CD4-positive, alpha-beta T cell (primary cell): ENCODE data around the gene CCDC3. TPM values are rescaled to one million over a fixed set of nuclear protein-coding genes. Genes with fewer than 3 reads are reported as not detected.

Experiments
- ATAC-seq: fragments of 200-7000 bp; cut with Tn5 transposase; one replicate; pipeline ENCODE4 v1.10.0; 2022; ENCODE audit warnings: mild to moderate bottlenecking; ENCODE audit not compliant: poor library complexity
- CTCF ChIA-PET: fragments of 350-600 bp; sonication (Branson Sonifier 250); formaldehyde crosslinking; loops from one replicate; lab custom pipeline; 2021; ENCODE audit warnings: antibody characterized with exemption, inconsistent platforms; lab: Charles Lee
- POLR2A ChIA-PET: fragments of 350-600 bp; sonication (Branson Sonifier 250); formaldehyde crosslinking; loops from one replicate; lab custom pipeline; 2021; ENCODE audit warnings: antibody characterized with exemption, inconsistent platforms; lab: Charles Lee
- DNase-seq, 14 experiments: peaks; one replicate each; pipeline ENCODE4 v3.0.0-alpha.2; 2013 to 2020; ENCODE audit warnings: mixed read lengths in 2 of 14
- H3K27ac ChIP-seq, 2 donors: one replicate each; pipeline versions ENCODE4 v1.5.1 to v1.7.0; 2013; ENCODE audit warnings: low read length in 2 of 2, low read depth in 1 of 2, mild to moderate bottlenecking in 1 of 2
- H3K27me3 ChIP-seq, 2 experiments: 1 replicate in 1 of 2; 2 replicates in 1 of 2; pipeline versions ENCODE4 v1.6.1 to v1.7.0; 2013; ENCODE audit warnings: low read length in 2 of 2, control low read depth in 1 of 2, mild to moderate bottlenecking in 1 of 2, moderate library complexity in 1 of 2; ENCODE audit not compliant: insufficient read depth in 2 of 2, control insufficient read depth in 1 of 2
- H3K36me3 ChIP-seq: one replicate; pipeline ENCODE4 v1.6.1; 2013; ENCODE audit warnings: low read length, control low read depth; ENCODE audit not compliant: insufficient read depth
- H3K4me1 ChIP-seq: one replicate; pipeline ENCODE4 v1.6.1; 2013; ENCODE audit warnings: low read length, control low read depth; ENCODE audit not compliant: insufficient read depth
- H3K4me3 ChIP-seq: one replicate; pipeline ENCODE4 v1.5.1; 2013; ENCODE audit warnings: mild to moderate bottlenecking, low read length, moderate library complexity
- H3K9me3 ChIP-seq, 2 experiments: 1 replicate in 1 of 2; 2 replicates in 1 of 2; pipeline versions ENCODE4 v1.6.1 to v1.7.0; 2013; ENCODE audit warnings: low read length in 2 of 2, mild to moderate bottlenecking in 2 of 2, control low read depth in 1 of 2, moderate library complexity in 1 of 2; ENCODE audit not compliant: control insufficient read depth in 1 of 2, insufficient read depth in 1 of 2
- H3K27ac Mint-ChIP-seq: one replicate; pipeline ENCODE4 v1.8.0; 2020; ENCODE audit warnings: mixed read lengths
- H3K27me3 Mint-ChIP-seq: one replicate; pipeline ENCODE4 v1.8.0; 2021; ENCODE audit warnings: mixed read lengths
- H3K36me3 Mint-ChIP-seq: one replicate; pipeline ENCODE4 v1.8.0; 2021; ENCODE audit warnings: low read depth, mixed read lengths
- H3K4me1 Mint-ChIP-seq: one replicate; pipeline ENCODE4 v1.8.0; 2021; ENCODE audit warnings: low read depth, mixed read lengths
- H3K4me3 Mint-ChIP-seq: one replicate; pipeline ENCODE4 v1.8.0; 2020; ENCODE audit warnings: mild to moderate bottlenecking, mixed read lengths
- H3K9me3 Mint-ChIP-seq: one replicate; pipeline ENCODE4 v1.8.0; 2020; ENCODE audit warnings: mixed read lengths
- intact Hi-C, 2 experiments: fragments of 100-400 bp; cut with DNase I in 1 of 2; cut with micrococcal nuclease in 1 of 2; formaldehyde crosslinking; loops; one replicate each; pipeline versions ENCODE4 v1.15.1 to v1.9.0; 2023 to 2025; cut with DNase I, micrococcal nuclease
- total RNA-seq, 174 experiments: library from RNA in 2 of 174; stranded (reverse) in 2 of 174; gene quantifications; one replicate each; pipeline ENCODE4 v1.2.3 and lab custom pipeline; 2021 to 2026
- TF ChIP-seq, protein P1 (sequence below): fragments of 200-600 bp; IDR thresholded peaks from one replicate; pipeline ENCODE4 v1.8.0; 2022; ENCODE audit warnings: antibody characterized with exemption, mild to moderate bottlenecking

Gene CCDC3
- total RNA-seq, 2 experiments from 2014 or later, result 0.08 TPM; not detected in 1

DNA sequence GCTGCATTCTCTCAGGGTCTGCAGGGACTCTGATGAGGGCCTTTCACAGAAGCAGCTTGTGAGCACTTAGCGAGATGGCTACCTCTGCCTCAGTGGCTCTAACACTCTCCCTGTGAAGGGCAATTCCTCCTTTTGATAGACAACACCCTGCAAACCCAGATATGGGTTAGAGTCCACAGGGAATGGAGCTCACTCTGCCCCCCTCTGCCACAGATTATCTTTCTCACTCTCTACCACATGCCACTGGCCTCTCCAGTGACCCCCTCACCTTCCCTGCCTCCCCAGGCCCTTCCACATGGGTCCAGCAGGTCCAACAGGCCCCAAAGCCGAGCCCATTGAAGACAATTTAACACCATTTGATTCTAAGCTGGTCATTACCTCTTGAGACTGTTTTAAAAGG is 72.1 kb downstream of the CCDC3 start:
- TF ChIP-seq, protein P1, sequence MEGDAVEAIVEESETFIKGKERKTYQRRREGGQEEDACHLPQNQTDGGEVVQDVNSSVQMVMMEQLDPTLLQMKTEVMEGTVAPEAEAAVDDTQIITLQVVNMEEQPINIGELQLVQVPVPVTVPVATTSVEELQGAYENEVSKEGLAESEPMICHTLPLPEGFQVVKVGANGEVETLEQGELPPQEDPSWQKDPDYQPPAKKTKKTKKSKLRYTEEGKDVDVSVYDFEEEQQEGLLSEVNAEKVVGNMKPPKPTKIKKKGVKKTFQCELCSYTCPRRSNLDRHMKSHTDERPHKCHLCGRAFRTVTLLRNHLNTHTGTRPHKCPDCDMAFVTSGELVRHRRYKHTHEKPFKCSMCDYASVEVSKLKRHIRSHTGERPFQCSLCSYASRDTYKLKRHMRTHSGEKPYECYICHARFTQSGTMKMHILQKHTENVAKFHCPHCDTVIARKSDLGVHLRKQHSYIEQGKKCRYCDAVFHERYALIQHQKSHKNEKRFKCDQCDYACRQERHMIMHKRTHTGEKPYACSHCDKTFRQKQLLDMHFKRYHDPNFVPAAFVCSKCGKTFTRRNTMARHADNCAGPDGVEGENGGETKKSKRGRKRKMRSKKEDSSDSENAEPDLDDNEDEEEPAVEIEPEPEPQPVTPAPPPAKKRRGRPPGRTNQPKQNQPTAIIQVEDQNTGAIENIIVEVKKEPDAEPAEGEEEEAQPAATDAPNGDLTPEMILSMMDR, result no peak
- Mint-ChIP-seq H3K36me3 (no peaks in the 10 kb centered on the region), H3K9me3 (no peaks in the 10 kb centered on the region), H3K4me1 (no peaks in the 10 kb centered on the region), H3K27me3 (peaks cover 3% of the 10 kb centered on the region), H3K27ac (no peak overlapping the region), H3K4me3 (no peak overlapping the region)
- no peak overlapping the region for H3K4me3 ChIP-seq
- no peak for DNase-seq
- no peaks in the 10 kb centered on the region for H3K4me1 ChIP-seq
- H3K27me3 ChIP-seq, result no peaks in the 10 kb centered on the region
- H3K9me3 ChIP-seq, result peaks cover 0 to 6% of the 10 kb centered on the region in 2 experiments
- H3K36me3 ChIP-seq, result no peaks in the 10 kb centered on the region
- H3K27ac ChIP-seq, result no peak overlapping the region
- intact Hi-C loops, result no loop called here
- POLR2A ChIA-PET, result no interaction called here
- CTCF ChIA-PET, result no interaction called here
- no peak for ATAC-seq

DNA sequence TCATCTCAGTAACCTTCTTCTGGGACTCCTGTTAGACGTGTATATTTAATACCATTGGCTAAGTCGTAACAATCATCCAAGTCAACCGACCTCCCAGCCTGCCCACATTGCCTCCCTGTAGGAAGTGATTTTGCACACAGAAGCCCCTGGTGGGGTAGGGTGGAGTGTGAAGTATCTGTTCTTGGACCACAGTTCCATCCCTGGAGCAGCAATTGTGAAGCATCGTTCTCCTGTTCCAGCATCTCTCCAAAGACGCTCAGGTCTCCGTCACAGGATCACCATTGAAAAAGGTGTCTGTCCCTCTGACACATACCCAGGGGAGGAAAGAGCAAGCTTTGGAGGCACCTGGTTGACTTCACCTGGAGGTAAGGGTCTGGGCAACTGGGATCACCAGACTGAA is 72.9 kb downstream of the CCDC3 start:
- Histone ChIP-seq H3K4me1 (no peaks in the 10 kb centered on the region), H3K36me3 (no peaks in the 10 kb centered on the region), H3K27ac (no peak overlapping the region), H3K4me3 (no peak overlapping the region), H3K9me3 (peaks cover 0 to 6% of the 10 kb centered on the region in 2 experiments), H3K27me3 (no peaks in the 10 kb centered on the region)
- no peak for DNase-seq
- TF ChIP-seq, protein P1, result no peak
- Mint-ChIP-seq H3K4me1 (no peaks in the 10 kb centered on the region), H3K27me3 (peaks cover 3% of the 10 kb centered on the region), H3K36me3 (no peaks in the 10 kb centered on the region), H3K9me3 (no peaks in the 10 kb centered on the region), H3K27ac (no peak overlapping the region), H3K4me3 (no peak overlapping the region)
- ChIA-PET CTCF (no interaction called here), POLR2A (no interaction called here)
- no peak for ATAC-seq
- intact Hi-C loops, result no loop called here

DNA sequence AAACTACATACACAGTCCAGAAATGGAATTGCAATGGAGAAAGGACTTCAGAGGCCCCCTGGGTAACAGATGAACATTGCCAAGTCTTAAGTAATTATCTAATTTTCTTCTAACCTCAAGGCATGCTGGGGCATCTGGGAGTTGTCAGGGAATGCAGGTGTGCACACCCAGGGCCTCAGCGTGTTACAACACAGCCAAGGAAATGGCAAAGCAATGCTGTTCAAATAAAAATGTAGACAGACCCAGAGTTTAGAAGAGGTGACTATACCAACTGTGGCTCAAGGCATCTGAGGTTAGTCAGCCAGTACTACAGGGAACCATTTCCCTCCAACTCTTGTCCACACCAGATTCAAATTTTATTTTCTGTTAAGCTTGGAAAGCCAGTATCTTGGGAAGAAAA is 73.6 kb downstream of the CCDC3 start:
- Histone ChIP-seq H3K27me3 (no peaks in the 10 kb centered on the region), H3K4me1 (no peaks in the 10 kb centered on the region), H3K4me3 (no peak overlapping the region), H3K27ac (no peak overlapping the region), H3K36me3 (no peaks in the 10 kb centered on the region), H3K9me3 (peaks cover 0 to 3% of the 10 kb centered on the region in 2 experiments)
- Mint-ChIP-seq H3K27ac (no peak overlapping the region), H3K36me3 (no peaks in the 10 kb centered on the region), H3K9me3 (no peaks in the 10 kb centered on the region), H3K4me1 (no peaks in the 10 kb centered on the region), H3K4me3 (no peak overlapping the region), H3K27me3 (peaks cover 3% of the 10 kb centered on the region)
- intact Hi-C loops, result no loop called here
- DNase-seq, result no peak
- TF ChIP-seq, protein P1, result no peak
- ChIA-PET CTCF (no interaction called here), POLR2A (no interaction called here)
- no peak for ATAC-seq
